ENCODE data around the gene KRTAP20-1.

DNA sequence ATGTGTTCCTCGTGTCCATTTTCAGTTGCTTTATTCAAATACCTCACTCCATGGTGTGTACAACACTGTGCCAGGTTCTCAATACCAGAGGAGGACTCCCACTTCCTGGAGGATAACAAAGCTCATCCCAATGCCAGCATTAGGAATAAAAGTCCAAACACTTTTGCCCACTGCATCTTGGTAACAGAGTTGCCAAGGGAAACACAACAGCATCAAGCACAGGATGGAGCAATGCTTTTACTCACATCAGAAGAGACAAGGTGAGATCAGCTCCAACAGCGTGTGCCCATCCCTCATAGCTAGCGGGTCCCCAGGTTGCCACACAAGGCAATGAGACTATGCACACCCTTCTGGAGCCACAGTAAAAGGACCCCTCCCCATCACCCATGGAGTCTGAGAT, 7.1 kb downstream of the KRTAP20-1 start:
- TF ChIP-seq, protein P1, sequence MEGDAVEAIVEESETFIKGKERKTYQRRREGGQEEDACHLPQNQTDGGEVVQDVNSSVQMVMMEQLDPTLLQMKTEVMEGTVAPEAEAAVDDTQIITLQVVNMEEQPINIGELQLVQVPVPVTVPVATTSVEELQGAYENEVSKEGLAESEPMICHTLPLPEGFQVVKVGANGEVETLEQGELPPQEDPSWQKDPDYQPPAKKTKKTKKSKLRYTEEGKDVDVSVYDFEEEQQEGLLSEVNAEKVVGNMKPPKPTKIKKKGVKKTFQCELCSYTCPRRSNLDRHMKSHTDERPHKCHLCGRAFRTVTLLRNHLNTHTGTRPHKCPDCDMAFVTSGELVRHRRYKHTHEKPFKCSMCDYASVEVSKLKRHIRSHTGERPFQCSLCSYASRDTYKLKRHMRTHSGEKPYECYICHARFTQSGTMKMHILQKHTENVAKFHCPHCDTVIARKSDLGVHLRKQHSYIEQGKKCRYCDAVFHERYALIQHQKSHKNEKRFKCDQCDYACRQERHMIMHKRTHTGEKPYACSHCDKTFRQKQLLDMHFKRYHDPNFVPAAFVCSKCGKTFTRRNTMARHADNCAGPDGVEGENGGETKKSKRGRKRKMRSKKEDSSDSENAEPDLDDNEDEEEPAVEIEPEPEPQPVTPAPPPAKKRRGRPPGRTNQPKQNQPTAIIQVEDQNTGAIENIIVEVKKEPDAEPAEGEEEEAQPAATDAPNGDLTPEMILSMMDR (conservative IDR thresholded peaks at IDR 0.05): no peak
- TF ChIP-seq EZH2 (IDR thresholded peaks at IDR 0.05; ENCODE audit: low read depth): no peak

Data from PC-9 (cell line).